ENCODE data around the gene STX8. TPM values are rescaled to one million over a fixed set of nuclear protein-coding genes. Genes with fewer than 3 reads are reported as not detected.

The STX8 gene
- total RNA-seq, 1 experiment from 2014 or later, result 69.9 TPM

GRCh38 chr17:9239793-9240658, 335.6 kb downstream of the STX8 start:
- no peak for DNase-seq (ENCODE audit: low spot score)

DNA sequence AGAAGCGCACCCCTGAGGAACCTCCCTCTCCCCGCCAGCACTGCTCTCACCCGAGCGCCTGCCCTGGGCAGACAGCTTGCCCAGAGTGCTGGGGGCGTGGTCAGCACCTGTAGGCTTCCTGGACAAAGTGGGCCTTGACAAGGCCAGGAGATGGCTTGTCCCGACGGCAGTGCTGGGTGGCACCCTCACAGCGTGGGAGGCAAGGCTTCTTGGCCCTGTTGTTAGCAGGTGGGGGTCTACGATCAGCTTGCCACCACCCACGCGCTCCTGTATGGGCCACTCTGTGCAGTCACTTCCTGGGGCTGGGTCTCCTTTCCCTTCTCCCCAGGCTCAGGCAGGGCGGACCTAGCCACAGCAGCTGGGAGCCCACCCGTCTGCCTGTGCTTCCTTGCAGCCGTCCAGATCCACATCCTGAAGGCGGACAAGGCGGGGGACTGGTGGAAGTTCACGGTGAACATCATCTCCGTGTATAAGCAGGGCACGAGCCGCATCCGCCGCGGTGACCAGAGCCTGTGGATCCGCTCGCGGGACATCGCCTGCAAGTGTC, 336.3 kb downstream of the STX8 start:
- DNase-seq (ENCODE audit: low spot score), result no peak

DNA sequence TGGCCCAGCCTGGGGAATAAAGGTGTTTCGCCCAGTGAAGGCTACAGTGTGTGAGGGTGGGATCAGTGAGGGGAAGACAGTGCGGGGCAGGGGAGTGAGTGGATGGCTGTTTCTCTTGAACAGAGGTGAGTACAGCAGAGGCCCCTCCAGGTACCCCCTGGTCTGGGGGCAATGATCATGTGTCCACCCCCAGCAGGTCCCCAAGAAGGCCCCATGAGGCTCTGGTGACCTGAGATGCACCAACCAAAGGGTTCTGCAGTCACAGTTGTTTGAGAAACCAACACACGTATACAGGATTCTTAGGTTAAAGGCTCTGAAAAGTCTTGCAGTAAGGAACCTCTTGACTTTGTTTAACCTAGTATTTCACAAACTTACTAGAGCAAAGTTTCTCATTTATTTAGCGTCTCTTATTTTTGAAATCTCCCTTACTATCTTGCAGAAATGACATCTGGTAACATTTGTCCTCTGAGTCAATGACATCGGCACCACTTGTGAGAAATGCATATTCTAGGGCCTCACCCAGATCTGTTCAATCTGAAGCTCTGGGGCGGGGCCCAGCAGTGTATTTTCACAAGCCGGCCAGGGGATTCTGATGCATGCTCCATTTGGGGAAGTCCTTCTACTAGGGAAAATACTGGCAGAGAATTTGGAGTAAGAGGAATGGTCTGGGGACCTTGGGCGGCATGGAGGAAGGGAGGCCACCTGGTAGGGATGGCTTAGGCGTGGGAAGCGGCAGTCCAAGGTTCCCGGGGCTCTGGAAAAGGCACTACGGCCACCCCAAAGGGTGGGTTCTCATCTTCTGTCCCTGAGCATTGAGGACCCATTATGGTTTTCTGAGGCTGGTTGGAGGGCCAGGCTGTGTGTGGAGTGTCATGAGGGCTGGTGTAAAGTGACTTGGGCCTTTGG, 337.0 kb downstream of the STX8 start:
- no peak for DNase-seq (ENCODE audit: low spot score)

GRCh38 chr17:9237661-9238301, 337.8 kb downstream of the STX8 start:
- no peak for DNase-seq (ENCODE audit: low spot score)

DNA sequence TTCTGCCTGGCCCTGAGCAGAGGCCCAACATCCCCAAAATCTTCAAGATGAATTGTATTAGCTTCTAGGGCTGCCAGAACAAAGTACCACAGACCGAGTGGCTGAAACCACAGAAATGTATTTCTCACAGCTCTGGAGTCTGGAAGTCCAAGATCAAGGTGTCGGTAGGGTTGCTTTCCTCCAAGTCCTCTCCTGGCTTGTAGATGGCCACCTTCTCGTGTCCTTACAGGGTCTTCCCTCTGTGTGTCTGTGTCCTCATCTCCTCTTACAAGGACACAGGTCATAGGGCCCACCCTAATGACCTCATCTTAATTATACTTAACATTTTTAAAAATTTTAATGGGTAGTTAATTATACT, 338.6 kb downstream of the STX8 start:
- DNase-seq (ENCODE audit: low spot score), result no peak

DNA sequence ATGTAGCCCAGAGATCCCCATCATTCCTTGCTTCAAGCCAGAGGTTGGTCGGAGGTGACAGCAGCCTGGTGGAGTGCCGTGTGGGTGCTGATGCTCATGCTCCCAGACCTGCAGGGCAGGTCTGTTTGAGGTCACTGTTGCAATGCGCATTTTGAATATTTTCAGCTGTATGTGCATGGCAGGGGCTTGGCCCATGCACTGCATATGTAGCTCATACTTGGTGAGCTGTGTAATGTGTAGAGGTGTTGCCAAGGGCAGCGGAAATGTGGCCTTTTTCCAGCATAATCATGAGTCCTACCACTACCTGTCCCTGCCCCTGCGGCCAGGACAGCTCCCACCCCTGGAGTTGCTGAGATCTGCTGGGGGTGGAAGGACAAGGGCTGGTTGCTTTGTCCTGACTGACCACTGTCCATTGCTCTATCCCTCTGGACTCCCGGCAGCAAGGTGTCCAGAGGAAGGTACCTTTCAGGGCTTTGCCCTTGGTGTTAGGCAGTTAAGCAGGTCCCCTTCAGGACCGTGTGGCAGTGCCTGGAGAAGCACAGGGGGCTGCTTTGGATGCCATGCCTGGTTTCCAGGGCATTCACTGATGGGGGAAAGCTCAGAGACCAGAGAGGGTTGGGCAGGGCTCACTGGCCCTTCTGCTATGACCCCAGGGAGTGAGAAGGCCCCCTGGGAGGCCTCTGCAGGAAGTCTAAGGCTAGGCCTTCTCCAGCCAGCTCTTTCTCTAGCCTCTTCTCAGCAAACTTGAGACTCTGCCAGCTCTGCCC, 339.2 kb downstream of the STX8 start:
- no peak for DNase-seq (ENCODE audit: low spot score)

- no peak for DNase-seq (ENCODE audit: low spot score)
These were observed 340.3 kb downstream of the STX8 start for GRCh38 chr17:9235346-9235745.

GRCh38 chr17:9234389-9234945, 341.2 kb downstream of the STX8 start:
- no peak for DNase-seq (ENCODE audit: low spot score)

DNA sequence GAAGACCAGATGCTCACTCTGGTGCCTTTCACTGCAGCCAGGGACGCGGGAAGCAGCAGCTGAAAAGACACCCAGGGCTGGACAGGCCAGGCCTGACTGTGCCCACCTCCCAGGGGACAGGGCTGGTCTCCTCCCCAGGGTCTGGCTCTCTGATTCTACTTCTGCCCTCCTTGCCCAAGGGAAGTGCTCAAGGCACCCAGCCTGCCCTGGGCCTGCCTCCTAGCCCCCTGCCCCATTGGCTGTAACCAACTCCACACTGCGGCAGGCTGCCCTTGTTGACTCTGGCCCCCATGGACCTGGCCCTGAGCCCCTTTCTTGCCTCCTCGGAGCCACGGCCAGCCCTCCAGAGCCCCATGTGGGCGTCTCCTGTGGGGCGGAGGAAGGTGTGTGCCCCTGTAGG, 341.9 kb downstream of the STX8 start:
- DNase-seq (ENCODE audit: low spot score), result no peak

- DNase-seq (ENCODE audit: low spot score), result no peak
These were observed 342.4 kb downstream of the STX8 start for GRCh38 chr17:9233271-9233599.

DNA sequence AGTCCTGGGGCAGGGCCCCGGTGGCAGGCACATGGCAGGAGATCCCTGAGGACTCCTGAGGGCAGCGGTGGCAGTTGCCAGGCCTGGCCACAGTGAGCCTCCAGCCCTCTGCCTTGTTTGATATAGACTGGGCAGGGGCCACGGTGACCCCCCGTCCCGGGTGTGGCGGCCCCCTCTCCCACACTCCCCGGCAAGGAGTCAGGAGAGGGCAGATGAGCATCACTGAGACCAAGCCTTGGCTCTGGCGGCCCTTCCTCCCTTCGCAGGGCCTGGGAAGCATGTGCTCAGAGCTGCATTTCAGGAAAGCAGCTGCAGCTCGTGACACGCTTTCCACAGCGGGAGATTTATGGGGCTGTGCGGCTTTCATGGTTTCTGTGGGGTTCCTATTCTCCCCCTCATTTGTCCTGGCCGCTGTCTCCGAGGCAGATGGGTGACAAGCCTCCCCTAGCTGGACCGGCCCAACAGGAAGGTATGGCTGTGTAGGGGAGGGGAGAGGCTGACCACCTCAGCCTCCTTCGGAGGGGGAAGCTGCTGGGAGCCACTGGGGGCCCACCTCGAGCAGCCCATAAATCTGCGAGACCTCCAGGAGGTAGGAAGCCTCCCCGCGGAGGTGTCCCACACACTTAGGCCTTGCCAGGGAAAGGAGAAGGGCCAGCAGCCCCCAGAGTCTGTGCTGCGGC, 342.9 kb downstream of the STX8 start:
- DNase-seq (ENCODE audit: low spot score), result no peak

- no peak for DNase-seq (ENCODE audit: low spot score)
These were observed 343.5 kb downstream of the STX8 start for GRCh38 chr17:9232155-9232475.

DNA sequence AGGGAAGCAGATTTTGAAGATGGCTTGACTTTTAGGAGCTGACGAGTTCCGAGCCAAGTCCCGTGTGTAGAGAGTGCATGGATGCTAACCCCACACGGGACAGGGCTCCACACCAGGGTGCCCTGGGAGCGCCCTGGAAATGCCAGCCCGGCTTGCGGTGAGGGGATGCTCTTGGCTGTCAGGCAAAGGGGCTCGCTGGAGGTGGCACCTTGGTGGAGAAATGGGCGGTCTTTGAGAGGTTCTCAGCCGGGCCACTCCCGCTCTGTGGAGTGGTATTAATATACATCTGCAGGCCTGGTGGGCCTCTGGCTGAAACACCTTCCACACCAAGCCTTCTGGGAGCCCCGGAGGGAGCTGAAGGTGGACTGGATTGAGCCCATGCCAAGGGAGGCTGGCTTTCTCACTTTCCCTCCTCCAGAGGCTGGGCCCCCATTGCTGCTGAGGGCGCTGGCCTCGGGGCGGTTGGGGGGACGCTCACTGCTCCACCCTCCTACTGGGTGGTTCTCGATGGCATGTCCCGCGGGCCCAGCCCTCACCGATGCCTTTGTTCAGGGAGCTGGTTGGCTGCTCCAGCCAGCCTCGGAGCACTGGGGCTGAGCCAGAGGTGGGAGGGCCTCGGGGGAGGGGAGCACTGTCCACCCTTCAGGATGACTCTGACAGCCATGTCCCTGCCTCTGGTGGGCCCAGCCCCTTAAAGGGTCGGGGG, 344.0 kb downstream of the STX8 start:
- DNase-seq (ENCODE audit: low spot score), result no peak

- no peak for DNase-seq (ENCODE audit: low spot score)
These were observed 344.8 kb downstream of the STX8 start for GRCh38 chr17:9230861-9231260.

- DNase-seq (ENCODE audit: low spot score), result no peak
These were observed 345.3 kb downstream of the STX8 start for GRCh38 chr17:9230346-9230745.

DNA sequence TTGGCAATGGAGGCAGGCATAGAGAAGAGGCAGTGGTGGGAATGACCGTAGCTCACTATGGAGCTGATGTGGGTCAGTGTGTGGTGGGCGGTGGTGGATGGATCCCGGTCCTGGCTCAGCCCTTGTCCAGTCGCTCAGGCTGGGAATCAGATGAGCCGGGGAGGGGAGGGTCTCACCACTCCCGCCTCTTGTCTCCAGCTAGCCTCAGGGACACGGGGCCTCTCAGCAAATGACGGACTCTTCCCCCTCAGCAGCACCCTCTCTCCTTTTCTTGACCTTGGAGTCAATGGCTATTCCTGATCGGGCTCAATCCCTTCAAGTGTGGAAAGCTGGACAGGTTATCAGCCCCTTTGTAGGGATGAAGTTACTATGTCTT, 345.8 kb downstream of the STX8 start:
- DNase-seq (ENCODE audit: low spot score), result no peak

GRCh38 chr17:9229160-9229825, 346.3 kb downstream of the STX8 start:
- DNase-seq (ENCODE audit: low spot score), result no peak

GRCh38 chr17:9228408-9229159, 347.0 kb downstream of the STX8 start:
- DNase-seq (ENCODE audit: low spot score), result peak; percentile 16

Measured in H4 (cell line).